HepG2 (cell line): ENCODE measurements around the gene DGAT2L6. TPM values are rescaled to one million over a fixed set of nuclear protein-coding genes. Genes with fewer than 3 reads are reported as not detected.

Experiments
- ATAC-seq: fragments of 200-7000 bp; cut with Tn5 transposase; 3 replicates; pipeline ENCODE4 v1.9.1; 2020; ENCODE audit warnings: mild to moderate bottlenecking, moderate library complexity
- BruUV-seq: library from RNA; stranded (reverse); fragments of 400-500 nt; replicated peaks from 2 replicates; lab custom pipeline; 2021; lab: Mats Ljungman, UMichigan
- CTCF ChIA-PET: fragments of 300-600 bp; formaldehyde crosslinking; extraction: SDS; loops from one replicate; lab custom pipeline; 2021; ENCODE audit warnings: low total read pairs, inconsistent platforms, low intra/inter-chr PET ratio; lab: Yijun Ruan, JAX
- POLR2A ChIA-PET: fragments of 350-600 bp; sonication (Branson Sonifier 250); formaldehyde crosslinking; loops from one replicate; lab custom pipeline; 2020; ENCODE audit warnings: antibody characterized with exemption, inconsistent platforms; lab: Yijun Ruan, JAX
- DNase-seq: peaks from one replicate; pipeline ENCODE4 v3.0.0-alpha.2; 2015; ENCODE audit warnings: low spot score
- FAIRE-seq: peaks from 3 replicates; lab custom pipeline; 2011; peaks lifted over from hg19 to GRCh38; lab: Jason Lieb, UNC
- H2AFZ ChIP-seq: one replicate; pipeline ENCODE4 v1.6.1; 2011; ENCODE audit warnings: low read length, inconsistent platforms
- H3K27ac ChIP-seq: fragments of 300-600 bp; 3 replicates; pipeline ENCODE4 v1.8.0; 2011; ENCODE audit warnings: mixed run types, mild to moderate bottlenecking, mixed read lengths, low read length, inconsistent platforms; ENCODE audit not compliant: insufficient read depth; ENCODE audit errors: extremely low read length
- H3K27me3 ChIP-seq, 2 experiments: fragments of 200-600 bp in 1 of 2; 2 replicates in 1 of 2; 3 replicates in 1 of 2; pipeline versions ENCODE4 v1.6.0 to v1.8.0; 2011; ENCODE audit warnings: low read length in 2 of 2, mild to moderate bottlenecking in 2 of 2, moderate library complexity in 2 of 2, inconsistent platforms in 1 of 2; ENCODE audit not compliant: insufficient read depth in 2 of 2, control insufficient read depth in 1 of 2
- H3K36me3 ChIP-seq, 2 experiments: fragments of 200-600 bp in 1 of 2; replicated peaks in 1 of 2; 2 replicates in 1 of 2; 3 replicates in 1 of 2; pipeline versions ENCODE4 v1.5.1 to v1.8.0; 2011; ENCODE audit warnings: low read length in 2 of 2, inconsistent platforms in 1 of 2; ENCODE audit not compliant: insufficient read depth in 2 of 2, control insufficient read depth in 1 of 2
- H3K4me1 ChIP-seq: 2 replicates; pipeline ENCODE4 v1.5.1; 2012; ENCODE audit warnings: low read length, inconsistent platforms; ENCODE audit not compliant: insufficient read depth
- H3K4me2 ChIP-seq: 2 replicates; pipeline ENCODE4 v1.6.0; 2011; ENCODE audit warnings: low read depth, low read length, inconsistent platforms
- H3K4me3 ChIP-seq, 3 experiments: fragments of 200-600 bp in 1 of 3; sonication (generic), shearing (Covaris generic) in 1 of 3; replicated peaks in 1 of 3; 2 replicates each; pipeline ENCODE4 v1.5.1; 2011 to 2016; ENCODE audit warnings: low read length in 3 of 3, inconsistent platforms in 2 of 3, low read depth in 2 of 3, mild to moderate bottlenecking in 2 of 3, control low read depth in 1 of 3, mixed read lengths in 1 of 3; ENCODE audit not compliant: insufficient read depth in 1 of 3
- H3K79me2 ChIP-seq: one replicate; pipeline ENCODE4 v1.6.1; 2011; ENCODE audit warnings: low read length, inconsistent platforms; ENCODE audit not compliant: insufficient read depth
- H3K9ac ChIP-seq: 2 replicates; pipeline ENCODE4 v1.6.0; 2011; ENCODE audit warnings: mild to moderate bottlenecking, low read depth, low read length, inconsistent platforms; ENCODE audit not compliant: insufficient read depth
- H3K9me3 ChIP-seq: 2 replicates; pipeline ENCODE4 v1.5.1; 2012; ENCODE audit warnings: mild to moderate bottlenecking, low read length
- H4K20me1 ChIP-seq: 2 replicates; pipeline ENCODE4 v1.6.0; 2011; ENCODE audit warnings: inconsistent platforms, mild to moderate bottlenecking, low read length, moderate library complexity; ENCODE audit not compliant: insufficient read depth
- ELF3 ChIP-seq: IDR thresholded peaks from 2 replicates; pipeline ENCODE4 v1.6.1; 2016; ENCODE audit warnings: missing genetic modification reagents, missing compliant biosample characterization
- KAT7 ChIP-seq: IDR thresholded peaks from 2 replicates; pipeline ENCODE4 v1.6.1; 2018; ENCODE audit warnings: borderline replicate concordance, missing compliant biosample characterization
- NONO ChIP-seq, 2 experiments: fragments of 450-650 bp in 1 of 2; sonication (generic) in 1 of 2; formaldehyde crosslinking in 1 of 2; IDR thresholded peaks in 1 of 2; conservative IDR thresholded peaks in 1 of 2; 2 replicates each; pipeline versions ENCODE4 v1.6.1 to v1.8.0; 2017 to 2022; ENCODE audit warnings: mild to moderate bottlenecking in 1 of 2, missing genetic modification reagents in 1 of 2, moderate library complexity in 1 of 2
- POGK ChIP-seq: sonication (generic); formaldehyde crosslinking; conservative IDR thresholded peaks from 2 replicates; pipeline ENCODE4 v1.8.0; 2022; ENCODE audit warnings: mild to moderate bottlenecking, moderate library complexity, missing genetic modification reagents
- ZBTB33 ChIP-seq: sonication (generic); formaldehyde crosslinking; IDR thresholded peaks from 2 replicates; pipeline ENCODE4 v1.4.0; 2020; ENCODE audit warnings: missing genetic modification reagents
- ZSCAN31 ChIP-seq: sonication (generic); formaldehyde crosslinking; IDR thresholded peaks from 2 replicates; pipeline ENCODE4 v1.5.0; 2020; ENCODE audit warnings: low read depth, mild to moderate bottlenecking, missing genetic modification reagents
- WGBS: methylation state at CpG from one replicate; pipeline ENCODE4 v1.1.6; 2017; ENCODE audit warnings: low lambda C conversion rate; 5-methylcytosine and 5-hydroxymethylcytosine counted together
- in situ Hi-C: cut with HindIII; loops from 2 replicates; pipeline ENCODE4 v1.10.0; 2017; ENCODE audit warnings: low pct_unique_long_range_greater_than_20kb; ENCODE audit not compliant: extremely low pct_ligation_motif_present
- intact Hi-C: fragments of 100-400 bp; cut with micrococcal nuclease; formaldehyde crosslinking; loops from one replicate; pipeline ENCODE4 v1.10.0; 2022; ENCODE audit not compliant: unreplicated experiment
- polyA plus RNA-seq, 8 experiments: library from polyadenylated mRNA; depleted of rRNA in 3 of 8; stranded (reverse) in 7 of 8; unstranded in 1 of 8; fragments of >200 nt; fragmentation: Illumina TruSeq in 4 of 8; extraction: Trizol in 4 of 8; gene quantifications; 2 replicates each; pipeline versions ENCODE4 v1.2.1 to v1.2.3, GENCODE V29; 2011 to 2016; ENCODE audit warnings: low read depth in 4 of 8, missing spikeins in 1 of 8, mixed read lengths in 1 of 8; ENCODE audit not compliant: insufficient read depth in 1 of 8
- total RNA-seq, 5 experiments: library from RNA; depleted of rRNA; stranded (reverse); fragments of >200 nt; fragmentation: Illumina TruSeq; extraction: Trizol; gene quantifications; 2 replicates each; pipeline ENCODE4 v1.2.3, GENCODE V29; 2016; ENCODE audit warnings: low read depth in 1 of 5
- TF ChIP-seq, protein P1 (sequence below): sonication (generic); formaldehyde crosslinking; IDR thresholded peaks from 2 replicates; pipeline ENCODE4 v1.5.1; 2020; ENCODE audit warnings: mild to moderate bottlenecking, missing genetic modification reagents, borderline replicate concordance
- TF ChIP-seq, protein P2 (sequence below): sonication (generic); formaldehyde crosslinking; IDR thresholded peaks from 2 replicates; pipeline ENCODE4 v1.4.0; 2020; ENCODE audit warnings: missing genetic modification reagents

The DGAT2L6 gene
- total and polyA plus RNA-seq, 2 of the 13 experiments (the other 11 are each of a cell fraction or from before 2014, with no cell fraction given), result not detected

DNA sequence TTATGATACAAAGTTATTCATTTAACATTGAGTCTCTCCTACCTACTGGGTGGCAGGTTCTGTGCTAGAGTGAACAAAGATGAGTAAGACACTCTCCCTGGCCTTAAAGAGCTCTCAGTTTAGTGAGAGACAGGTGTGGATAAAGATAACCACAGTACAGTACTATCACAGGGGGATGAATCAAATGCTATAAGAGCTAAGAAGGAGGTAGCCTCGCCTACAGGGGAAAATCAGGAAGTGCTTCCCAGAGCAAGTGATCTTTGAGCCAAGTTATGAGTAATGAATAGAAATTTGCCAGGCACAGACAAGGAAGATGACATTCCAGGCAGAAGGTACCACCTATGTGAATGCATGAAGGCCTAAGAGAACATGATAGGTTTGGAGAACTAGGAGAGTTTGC, 47.5 kb upstream of the DGAT2L6 start:
- ATAC-seq (no peak), FAIRE-seq (no peak), DNase-seq (peak; percentile 5)
- Histone ChIP-seq H3K9ac (no peak overlapping the region), H3K27me3 (no peaks in the 10 kb centered on the region; a peak in 1 of 5 replicates), H2AFZ (no peak overlapping the region), H3K27ac (no peak overlapping the region), H3K4me1 (peaks cover 32% of the 10 kb centered on the region), H3K36me3 (no peaks in the 10 kb centered on the region), H3K79me2 (peaks cover 9% of the 10 kb centered on the region), H3K4me3 (no peak overlapping the region), H3K4me2 (0 out of 2 replicates have a peak overlapping the region, but pooled peaks have one; percentile 18), H3K9me3 (no peaks in the 10 kb centered on the region), H4K20me1 (no peaks in the 10 kb centered on the region)
- intact Hi-C loops (no loop called here), in situ Hi-C loops (no loop called here)
- BruUV-seq, result no TSS peak
- WGBS, result 0% methylated on average over 1 of the region's 1 CpG
- TF ChIP-seq ELF3 (CRISPR knock-in tag), result 0 out of 2 replicates have a peak, but pooled peaks have one; percentile 28
- TF ChIP-seq KAT7, result no peak
- ChIA-PET POLR2A (no interaction called here), CTCF (no interaction called here)

DNA sequence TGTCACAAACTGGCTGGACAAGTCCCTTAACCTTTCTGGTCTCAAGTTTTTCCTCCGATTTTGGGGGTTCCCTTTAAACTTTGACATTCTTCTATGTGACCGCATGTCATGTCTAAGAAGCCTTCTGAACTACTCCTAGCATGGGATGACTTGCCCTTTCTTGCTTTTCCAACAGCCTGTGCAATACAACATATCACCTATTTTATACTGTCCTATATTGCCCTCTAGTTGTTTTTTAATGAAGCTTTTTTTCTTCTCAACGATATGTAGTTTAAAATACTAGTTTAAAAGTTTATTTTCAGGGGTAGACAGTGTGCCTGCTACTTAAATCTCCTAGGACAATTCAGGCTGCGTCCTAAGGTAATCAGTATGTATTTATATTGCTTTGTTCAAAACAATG, 45.1 kb upstream of the DGAT2L6 start:
- H3K4me3 ChIP-seq, result peak overlapping the region in 2 of 3 experiments; percentile 9 to 69; a peak in 3 of 6 replicates
- no peak for TF ChIP-seq POGK (CRISPR knock-in tag)
- TF ChIP-seq ZSCAN31 (CRISPR knock-in tag), result no peak
- no peak for TF ChIP-seq NONO (IDR thresholded peaks at IDR 0.05)
- no peak for TF ChIP-seq NONO (CRISPR knock-in tag; conservative IDR thresholded peaks at IDR 0.05)
- no peak for TF ChIP-seq ZBTB33 (CRISPR knock-in tag)
- TF ChIP-seq, protein P1, sequence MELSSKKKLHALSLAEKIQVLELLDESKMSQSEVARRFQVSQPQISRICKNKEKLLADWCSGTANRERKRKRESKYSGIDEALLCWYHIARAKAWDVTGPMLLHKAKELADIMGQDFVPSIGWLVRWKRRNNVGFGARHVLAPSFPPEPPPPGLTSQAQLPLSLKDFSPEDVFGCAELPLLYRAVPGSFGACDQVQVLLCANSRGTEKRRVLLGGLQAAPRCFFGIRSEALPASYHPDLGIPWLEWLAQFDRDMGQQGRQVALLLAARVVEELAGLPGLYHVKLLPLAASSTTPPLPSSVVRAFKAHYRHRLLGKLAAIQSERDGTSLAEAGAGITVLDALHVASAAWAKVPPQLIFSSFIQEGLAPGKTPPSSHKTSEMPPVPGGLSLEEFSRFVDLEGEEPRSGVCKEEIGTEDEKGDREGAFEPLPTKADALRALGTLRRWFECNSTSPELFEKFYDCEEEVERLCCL (CRISPR knock-in tag), result no peak
- TF ChIP-seq, protein P2, sequence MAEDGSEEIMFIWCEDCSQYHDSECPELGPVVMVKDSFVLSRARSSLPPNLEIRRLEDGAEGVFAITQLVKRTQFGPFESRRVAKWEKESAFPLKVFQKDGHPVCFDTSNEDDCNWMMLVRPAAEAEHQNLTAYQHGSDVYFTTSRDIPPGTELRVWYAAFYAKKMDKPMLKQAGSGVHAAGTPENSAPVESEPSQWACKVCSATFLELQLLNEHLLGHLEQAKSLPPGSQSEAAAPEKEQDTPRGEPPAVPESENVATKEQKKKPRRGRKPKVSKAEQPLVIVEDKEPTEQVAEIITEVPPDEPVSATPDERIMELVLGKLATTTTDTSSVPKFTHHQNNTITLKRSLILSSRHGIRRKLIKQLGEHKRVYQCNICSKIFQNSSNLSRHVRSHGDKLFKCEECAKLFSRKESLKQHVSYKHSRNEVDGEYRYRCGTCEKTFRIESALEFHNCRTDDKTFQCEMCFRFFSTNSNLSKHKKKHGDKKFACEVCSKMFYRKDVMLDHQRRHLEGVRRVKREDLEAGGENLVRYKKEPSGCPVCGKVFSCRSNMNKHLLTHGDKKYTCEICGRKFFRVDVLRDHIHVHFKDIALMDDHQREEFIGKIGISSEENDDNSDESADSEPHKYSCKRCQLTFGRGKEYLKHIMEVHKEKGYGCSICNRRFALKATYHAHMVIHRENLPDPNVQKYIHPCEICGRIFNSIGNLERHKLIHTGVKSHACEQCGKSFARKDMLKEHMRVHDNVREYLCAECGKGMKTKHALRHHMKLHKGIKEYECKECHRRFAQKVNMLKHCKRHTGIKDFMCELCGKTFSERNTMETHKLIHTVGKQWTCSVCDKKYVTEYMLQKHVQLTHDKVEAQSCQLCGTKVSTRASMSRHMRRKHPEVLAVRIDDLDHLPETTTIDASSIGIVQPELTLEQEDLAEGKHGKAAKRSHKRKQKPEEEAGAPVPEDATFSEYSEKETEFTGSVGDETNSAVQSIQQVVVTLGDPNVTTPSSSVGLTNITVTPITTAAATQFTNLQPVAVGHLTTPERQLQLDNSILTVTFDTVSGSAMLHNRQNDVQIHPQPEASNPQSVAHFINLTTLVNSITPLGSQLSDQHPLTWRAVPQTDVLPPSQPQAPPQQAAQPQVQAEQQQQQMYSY (CRISPR knock-in tag), result no peak

More for the DNA sequence above, 45.1 kb upstream of the DGAT2L6 start:
- Histone ChIP-seq H3K9ac (peak overlapping the region; percentile 83), H3K4me1 (peaks cover 42% of the 10 kb centered on the region), H3K27me3 (no peaks in the 10 kb centered on the region; a peak in 1 of 5 replicates), H2AFZ (peak overlapping the region; percentile 15), H3K79me2 (peaks cover 17% of the 10 kb centered on the region), H3K27ac (no peak overlapping the region), H3K36me3 (no peaks in the 10 kb centered on the region), H3K4me2 (peak overlapping the region; percentile 81), H3K9me3 (no peaks in the 10 kb centered on the region), H4K20me1 (no peaks in the 10 kb centered on the region)
- intact Hi-C loops (no loop called here), in situ Hi-C loops (no loop called here)
- ChIA-PET CTCF (no interaction called here), POLR2A (no interaction called here)
- FAIRE-seq, result no peak
- no peak for ATAC-seq
- no peak for DNase-seq
- BruUV-seq, result no TSS peak
- 5% methylated on average over 4 of the region's 4 CpGs for WGBS
